H1 (cell line): Measurements from ENCODE around the gene ACTN2. TPM values are rescaled to one million over a fixed set of nuclear protein-coding genes. Genes with fewer than 3 reads are reported as not detected.

Experiments used
- CTCF ChIA-PET: fragments of 300-600 bp; sonication (Branson Sonifier 250); formaldehyde crosslinking; loops from one replicate; lab custom pipeline; 2021; ENCODE audit not compliant: partially characterized antibody; lab: Charles Lee
- POLR2A ChIA-PET: fragments of 300-600 bp; sonication (Branson Sonifier 250); formaldehyde crosslinking; loops from one replicate; lab custom pipeline; 2021; ENCODE audit warnings: inconsistent platforms; ENCODE audit not compliant: partially characterized antibody; lab: Charles Lee
- DNase-seq, 2 experiments: peaks; one replicate each; pipeline versions ENCODE4 v3.0.0 to v3.0.0-alpha.2; 2010 to 2022; ENCODE audit warnings: low spot score in 2 of 2, low read depth in 1 of 2, mixed read lengths in 1 of 2
- FAIRE-seq: peaks from 2 replicates; lab custom pipeline; 2011; peaks lifted over from hg19 to GRCh38; lab: Jason Lieb, UNC
- H2AFZ ChIP-seq: 2 replicates; pipeline ENCODE4 v1.8.1; 2012; ENCODE audit warnings: low read length, inconsistent platforms
- H2AK5ac ChIP-seq: 2 replicates; pipeline ENCODE4 v1.6.1; 2013; ENCODE audit warnings: low read depth, low read length
- H2BK120ac ChIP-seq: replicated peaks from 2 replicates; pipeline ENCODE3; 2013; ENCODE audit warnings: low read depth, low read length, inconsistent platforms
- H2BK12ac ChIP-seq: 2 replicates; pipeline ENCODE4 v1.6.1; 2013; ENCODE audit warnings: low read depth, low read length
- H2BK15ac ChIP-seq: 2 replicates; pipeline ENCODE4 v1.6.1; 2013; ENCODE audit warnings: low read length
- H2BK20ac ChIP-seq: 2 replicates; pipeline ENCODE4 v1.6.1; 2013; ENCODE audit warnings: low read length
- H2BK5ac ChIP-seq: 2 replicates; pipeline ENCODE4 v1.6.1; 2013; ENCODE audit warnings: low read depth, low read length
- H3K14ac ChIP-seq: 2 replicates; pipeline ENCODE4 v1.6.1; 2013; ENCODE audit warnings: inconsistent platforms; ENCODE audit not compliant: insufficient read length
- H3K18ac ChIP-seq: 2 replicates; pipeline ENCODE4 v1.6.1; 2013; ENCODE audit warnings: low read length; ENCODE audit errors: extremely low read depth
- H3K23ac ChIP-seq: 2 replicates; pipeline ENCODE4 v1.6.1; 2013; ENCODE audit warnings: inconsistent platforms; ENCODE audit not compliant: insufficient read length
- H3K23me2 ChIP-seq: 2 replicates; pipeline ENCODE4 v1.6.1; 2013; ENCODE audit warnings: low read depth, low read length
- H3K27ac ChIP-seq: 2 replicates; pipeline ENCODE4 v1.6.1; 2011; ENCODE audit warnings: low read depth, low read length, inconsistent platforms
- H3K27me3 ChIP-seq, 4 experiments: replicated peaks in 1 of 4; 1 replicate in 1 of 4; 2 replicates in 3 of 4; pipeline versions ENCODE4 v1.6.1 to v1.8.1; 2011 to 2013; ENCODE audit warnings: low read length in 3 of 4, mild to moderate bottlenecking in 3 of 4, inconsistent platforms in 2 of 4, mixed read lengths in 2 of 4, moderate library complexity in 1 of 4; ENCODE audit not compliant: control insufficient read depth in 3 of 4, insufficient read depth in 3 of 4; ENCODE audit errors: extremely low read depth in 1 of 4
- H3K36me3 ChIP-seq, 4 experiments: 2 replicates each; pipeline versions ENCODE4 v1.6.1 to v1.8.1; 2011 to 2013; ENCODE audit warnings: mild to moderate bottlenecking in 4 of 4, low read length in 3 of 4, moderate library complexity in 2 of 4, control low read depth in 1 of 4, inconsistent platforms in 1 of 4; ENCODE audit not compliant: insufficient read depth in 4 of 4, control insufficient read depth in 2 of 4
- H3K4ac ChIP-seq: replicated peaks from 2 replicates; pipeline ENCODE3; 2013; ENCODE audit warnings: low read length, low read depth, mixed read lengths, inconsistent platforms; ENCODE audit not compliant: insufficient read length
- H3K4me1 ChIP-seq, 4 experiments: replicated peaks in 1 of 4; 1 replicate in 1 of 4; 2 replicates in 3 of 4; pipeline versions ENCODE4 v1.6.1 to v1.8.1; 2011 to 2013; ENCODE audit warnings: low read length in 3 of 4, inconsistent platforms in 2 of 4, mixed read lengths in 1 of 4; ENCODE audit not compliant: insufficient read depth in 4 of 4, control insufficient read depth in 3 of 4
- H3K4me2 ChIP-seq, 2 experiments: 2 replicates each; pipeline versions ENCODE4 v1.6.1 to v1.8.1; 2011 to 2013; ENCODE audit warnings: low read depth in 2 of 2, low read length in 2 of 2, control low read depth in 1 of 2, inconsistent platforms in 1 of 2, mild to moderate bottlenecking in 1 of 2; ENCODE audit not compliant: insufficient read depth in 1 of 2
- H3K4me3 ChIP-seq, 4 experiments: fragments of 200-600, 300-600 bp in 1 of 4; sonication (generic), shearing (Covaris generic), sonication (Bioruptor Twin) in 1 of 4; 2 replicates each; pipeline versions ENCODE4 v1.5.1 to v1.8.1; 2011 to 2016; ENCODE audit warnings: low read length in 4 of 4, low read depth in 3 of 4, control low read depth in 2 of 4, inconsistent platforms in 2 of 4, mild to moderate bottlenecking in 2 of 4, mixed read lengths in 1 of 4, moderate library complexity in 1 of 4; ENCODE audit not compliant: insufficient read depth in 2 of 4; ENCODE audit errors: extremely low read depth in 1 of 4
- H3K56ac ChIP-seq: replicated peaks from 2 replicates; pipeline ENCODE3; 2013; ENCODE audit warnings: low read depth, mild to moderate bottlenecking, mixed read lengths, low read length, inconsistent platforms; ENCODE audit not compliant: insufficient read length
- H3K79me1 ChIP-seq: 2 replicates; pipeline ENCODE4 v1.6.1; 2013; ENCODE audit warnings: low read depth, low read length, control low read depth
- H3K79me2 ChIP-seq, 2 experiments: 2 replicates each; pipeline versions ENCODE4 v1.6.1 to v1.8.1; 2012 to 2013; ENCODE audit warnings: low read length in 2 of 2, mild to moderate bottlenecking in 2 of 2, inconsistent platforms in 1 of 2; ENCODE audit not compliant: insufficient read depth in 2 of 2, control insufficient read depth in 1 of 2
- H3K9ac ChIP-seq, 4 experiments: replicated peaks in 1 of 4; 1 replicate in 1 of 4; 2 replicates in 3 of 4; pipeline versions ENCODE4 v1.6.1 to v1.8.1; 2011 to 2013; ENCODE audit warnings: low read depth in 3 of 4, low read length in 3 of 4, control low read depth in 2 of 4, mild to moderate bottlenecking in 2 of 4, moderate library complexity in 2 of 4, inconsistent platforms in 1 of 4; ENCODE audit errors: extremely low read depth in 1 of 4
- H3K9me3 ChIP-seq, 2 experiments: 2 replicates each; pipeline versions ENCODE4 v1.6.1 to v1.8.1; 2012 to 2013; ENCODE audit warnings: mild to moderate bottlenecking in 2 of 2, moderate library complexity in 2 of 2, control low read depth in 1 of 2, inconsistent platforms in 1 of 2, low read depth in 1 of 2, low read length in 1 of 2, mixed read lengths in 1 of 2; ENCODE audit not compliant: insufficient read depth in 2 of 2
- H4K20me1 ChIP-seq, 2 experiments: replicated peaks in 1 of 2; 2 replicates each; pipeline versions ENCODE3 to v1.8.1; 2011 to 2013; ENCODE audit warnings: inconsistent platforms in 2 of 2, low read length in 2 of 2, mild to moderate bottlenecking in 1 of 2; ENCODE audit not compliant: insufficient read depth in 2 of 2, control insufficient read depth in 1 of 2
- H4K5ac ChIP-seq: 2 replicates; pipeline ENCODE4 v1.6.1; 2013; ENCODE audit warnings: low read length, low read depth, mixed read lengths, inconsistent platforms; ENCODE audit not compliant: insufficient read length
- H4K8ac ChIP-seq: 2 replicates; pipeline ENCODE4 v1.8.0; 2013; ENCODE audit warnings: mild to moderate bottlenecking, moderate library complexity, low read length, inconsistent platforms; ENCODE audit not compliant: insufficient read depth; ENCODE audit errors: extremely low read depth
- H4K91ac ChIP-seq: replicated peaks from 2 replicates; pipeline ENCODE3; 2013; ENCODE audit warnings: low read length, mixed read lengths, inconsistent platforms; ENCODE audit not compliant: insufficient read length
- BRCA1 ChIP-seq: IDR thresholded peaks from 2 replicates; pipeline ENCODE4 v1.6.1; 2012; ENCODE audit warnings: low read depth, low read length, improper control_type of control experiment
- FOSL1 ChIP-seq: IDR thresholded peaks from 2 replicates; pipeline ENCODE4 v1.6.1; 2011; ENCODE audit warnings: mild to moderate bottlenecking, low read depth, low read length, moderate library complexity; ENCODE audit not compliant: insufficient read depth
- JUN ChIP-seq: IDR thresholded peaks from 2 replicates; pipeline ENCODE4 v1.6.1; 2011; ENCODE audit warnings: low read depth, mild to moderate bottlenecking, improper control_type of control experiment, low read length
- MAFK ChIP-seq: IDR thresholded peaks from 2 replicates; pipeline ENCODE4 v1.6.1; 2012; ENCODE audit warnings: low read depth, mild to moderate bottlenecking, improper control_type of control experiment, low read length
- RFX5 ChIP-seq: IDR thresholded peaks from 2 replicates; pipeline ENCODE4 v1.6.1; 2011; ENCODE audit warnings: low read depth, low read length, improper control_type of control experiment, borderline replicate concordance
- TAF7 ChIP-seq: optimal IDR thresholded peaks from 2 replicates; pipeline ENCODE3; 2011; ENCODE audit warnings: low read depth, mild to moderate bottlenecking, inconsistent platforms, low read length, moderate library complexity, borderline replicate concordance
- WGBS, 2 experiments: shearing (Covaris generic) in 1 of 2; methylation state at CpG; one replicate each; pipeline versions ENCODE4 v1.1.6 to v1.1.7; 2013 to 2015; ENCODE audit warnings: low lambda C conversion rate in 2 of 2, mixed read lengths in 2 of 2, inconsistent platforms in 1 of 2, low coverage in 1 of 2, missing lambda C conversion rate in 1 of 2; ENCODE audit not compliant: insufficient replicate concordance in 2 of 2, insufficient coverage in 1 of 2, insufficient read length in 1 of 2; ENCODE audit errors: extremely low coverage in 1 of 2, missing lambda C conversion rate in 1 of 2; 5-methylcytosine and 5-hydroxymethylcytosine counted together
- polyA plus RNA-seq, 7 experiments: library from polyadenylated mRNA; depleted of rRNA in 3 of 7; stranded (reverse) in 5 of 7; unstranded in 2 of 7; fragments of >200 nt in 5 of 7; fragments of 200-250 nt in 2 of 7; gene quantifications; 1 replicate in 5 of 7; 2 replicates in 1 of 7; 4 replicates in 1 of 7; pipeline versions ENCODE4 v1.2.1 to v1.2.3, GENCODE V29; 2011 to 2013; ENCODE audit warnings: missing spikeins in 2 of 7, mixed read lengths in 2 of 7
- total RNA-seq: library from RNA; stranded (reverse); fragmentation: NEBNext Ultra II Directional; extraction: Animal tissue kit (Norgen Biotek cat#: 25700); gene quantifications from 2 replicates; pipeline ENCODE4 v1.2.1, GENCODE V29; 2021

ACTN2 gene
- total and polyA plus RNA-seq, 2 of the 8 experiments (the other 6 are each of a cell fraction or from before 2014, with no cell fraction given): 1.9 to 4.1 TPM

DNA sequence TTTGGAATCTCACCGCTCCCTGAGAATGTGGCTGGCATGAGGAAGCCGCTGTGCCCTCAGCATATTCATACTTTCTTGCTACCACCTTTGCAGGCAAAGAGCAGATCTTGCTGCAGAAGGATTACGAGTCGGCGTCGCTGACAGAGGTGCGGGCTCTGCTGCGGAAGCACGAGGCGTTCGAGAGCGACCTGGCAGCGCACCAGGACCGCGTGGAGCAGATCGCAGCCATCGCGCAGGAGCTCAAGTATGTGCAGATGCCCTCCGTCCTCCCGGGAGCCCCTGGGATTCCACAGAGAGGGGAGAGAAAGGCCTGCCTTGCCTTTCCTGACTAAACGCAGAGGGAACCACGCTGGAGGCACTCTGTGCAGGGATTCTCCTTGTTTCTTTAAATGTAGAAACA is 58.2 kb downstream of the ACTN2 start:
- Histone ChIP-seq H3K14ac (no peak overlapping the region), H3K23ac (no peak overlapping the region), H4K8ac (no peak overlapping the region), H3K56ac (no peak overlapping the region), H3K23me2 (no peaks in the 10 kb centered on the region), H3K79me1 (no peaks in the 10 kb centered on the region), H3K27me3 (no peaks in the 10 kb centered on the region), H3K9ac (no peak overlapping the region), H2BK12ac (no peak overlapping the region), H3K4ac (no peak overlapping the region), H2BK15ac (no peak overlapping the region), H3K27ac (no peak overlapping the region), H2AFZ (no peak overlapping the region), H3K18ac (no peak overlapping the region), H3K4me2 (no peak overlapping the region), H3K36me3 (peaks cover 0 to 7% (median 0%) of the 10 kb centered on the region in 4 experiments; a peak in 3 of 8 replicates), H3K9me3 (no peaks in the 10 kb centered on the region), H3K4me3 (no peak overlapping the region), H2AK5ac (no peak overlapping the region), H3K79me2 (no peaks in the 10 kb centered on the region), H3K4me1 (no peaks in the 10 kb centered on the region)
- FAIRE-seq (no peak), DNase-seq (no peak)
- CTCF ChIA-PET: interaction anchor here (0.6 to 1.8 kb wide), 3 partner anchors 15 to 85 kb away, joined by 3 to 6 read pairs (median 4); no protein-coding TSS in a partner anchor
- TF ChIP-seq RFX5 (no peak), FOSL1 (no peak), TAF7 (no peak), MAFK (no peak), JUN (no peak), BRCA1 (no peak)
- TF ChIP-seq, all 59 proteins: peak for 0
- WGBS, 2 experiments: 99% methylated on average over 22 of the region's 22 CpGs; no CpG with 5 or more reads in 1 of the 2 experiments
- POLR2A ChIA-PET: no interaction called here
- Histone ChIP-seq H4K20me1 (no peaks in the 10 kb centered on the region), H2BK120ac (no peak overlapping the region), H4K5ac (no peak overlapping the region), H4K91ac (no peak overlapping the region), H2BK20ac (no peak overlapping the region), H2BK5ac (no peak overlapping the region)
